Epithelial cell of prostate (primary cell): ENCODE data around the gene ACACA.
A peak's percentile ranks its signal among the peaks of the same experiment; 100 is the strongest.
"Not testable (repeated sequence)": the region's sequence is repeated elsewhere in the genome, so short reads cannot be mapped to it uniquely, and the experiment has no call there.

Source experiments
- DNase-seq: peaks from one replicate; pipeline ENCODE4 v3.0.0-alpha.2; 2011; ENCODE audit warnings: low read depth, low spot score
- H3K27ac ChIP-seq: fragments of 450-650 bp; 2 replicates; pipeline ENCODE4 v1.5.1; 2017; ENCODE audit warnings: mild to moderate bottlenecking

Gene ACACA

GRCh38 chr17:37356796-37357569, 49.7 kb downstream of the ACACA start:
- not testable (repeated sequence) for DNase-seq
- peak overlapping the region; percentile 94 for H3K27ac ChIP-seq

DNA sequence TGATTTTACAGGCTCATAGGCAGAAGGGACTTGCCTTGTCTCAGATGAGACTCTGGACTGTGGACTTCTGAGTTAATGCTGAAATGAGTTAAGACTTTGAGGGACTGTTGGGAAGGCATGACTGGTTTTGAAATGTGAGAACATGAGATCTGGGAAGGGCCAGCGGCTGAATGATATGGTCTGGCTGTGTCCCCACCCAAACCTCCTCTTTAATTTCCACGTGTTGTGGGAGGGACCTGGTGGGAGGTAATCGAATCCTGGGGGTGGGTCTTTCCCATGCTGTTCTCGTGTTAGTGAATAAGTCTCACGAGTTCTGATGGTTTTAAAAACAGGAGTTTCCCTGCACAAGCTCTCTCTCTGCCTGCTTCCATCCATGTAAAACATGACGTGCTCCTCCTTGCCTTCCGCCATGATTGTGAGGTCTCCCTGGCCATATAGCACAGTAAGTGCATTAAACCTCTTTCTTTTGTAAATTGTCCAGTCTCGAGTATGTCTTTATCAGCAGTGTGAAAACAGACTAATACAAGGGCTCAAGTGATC, 59.7 kb downstream of the ACACA start:
- H3K27ac ChIP-seq, DNase-seq: not testable (repeated sequence)

GRCh38 chr17:37344519-37344918, 62.1 kb downstream of the ACACA start:
- DNase-seq: no peak
- no peak overlapping the region for H3K27ac ChIP-seq

GRCh38 chr17:37342589-37342988, 64.0 kb downstream of the ACACA start:
- H3K27ac ChIP-seq: no peak overlapping the region
- DNase-seq: no peak

DNA sequence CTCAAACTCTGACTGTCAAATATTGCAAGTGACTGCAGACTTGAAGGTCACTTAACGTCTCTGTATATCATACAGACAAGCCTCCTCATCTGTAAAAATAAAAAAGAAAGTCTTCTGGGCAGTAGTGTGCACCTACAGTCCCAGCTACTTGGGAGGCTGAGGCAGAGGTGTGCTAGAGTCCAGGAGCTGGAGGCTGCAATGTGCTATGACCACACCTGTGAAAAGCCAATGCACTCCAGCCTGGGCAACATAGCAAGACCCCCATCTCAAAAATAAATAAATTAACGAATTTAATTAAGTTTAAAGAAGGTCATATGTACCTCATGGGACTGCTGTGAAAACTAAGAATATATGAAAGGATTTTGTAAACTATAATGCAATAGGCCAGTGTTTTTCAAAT, 65.8 kb downstream of the ACACA start:
- DNase-seq: no peak
- no peak overlapping the region for H3K27ac ChIP-seq

DNA sequence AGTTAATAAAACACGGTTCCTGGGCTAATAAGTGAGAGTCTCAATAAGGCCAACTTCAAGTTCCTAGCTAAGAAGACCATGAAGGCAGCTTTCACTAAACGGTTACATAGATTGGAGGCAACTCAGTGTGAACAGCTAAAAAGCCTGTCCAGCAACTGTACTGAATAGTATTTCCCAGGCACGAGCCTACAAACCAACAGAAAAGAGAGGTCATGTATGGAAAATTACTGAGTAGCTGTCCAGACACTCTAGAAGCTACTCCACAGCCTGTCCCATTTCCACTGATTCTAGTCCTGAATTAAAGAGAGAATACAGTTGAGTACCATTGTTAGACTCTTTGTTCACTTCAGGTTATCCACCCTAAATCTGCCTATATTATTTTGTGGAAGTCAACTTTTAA, 67.3 kb downstream of the ACACA start:
- no peak overlapping the region for H3K27ac ChIP-seq
- no peak for DNase-seq

DNA sequence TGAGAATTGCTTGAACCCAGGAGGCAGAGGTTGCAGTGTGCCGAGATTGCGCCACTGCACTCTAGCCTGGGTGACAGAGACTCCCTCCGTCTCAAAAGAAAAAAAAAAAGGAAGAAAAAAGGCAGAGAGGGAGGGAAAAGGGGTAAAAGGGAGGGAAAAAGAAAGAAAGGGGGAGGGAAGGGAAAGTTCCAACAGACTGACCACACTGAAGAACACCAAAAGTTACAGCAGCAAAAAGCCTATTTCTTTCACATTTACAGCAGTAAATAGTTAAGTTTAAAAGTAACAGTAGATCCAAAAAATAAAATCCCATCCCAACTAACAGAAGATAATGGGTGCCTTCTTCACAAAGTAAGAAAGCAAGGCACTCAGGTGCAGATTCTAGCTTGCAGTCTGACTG, 67.8 kb downstream of the ACACA start:
- no peak overlapping the region for H3K27ac ChIP-seq
- DNase-seq: no peak

DNA sequence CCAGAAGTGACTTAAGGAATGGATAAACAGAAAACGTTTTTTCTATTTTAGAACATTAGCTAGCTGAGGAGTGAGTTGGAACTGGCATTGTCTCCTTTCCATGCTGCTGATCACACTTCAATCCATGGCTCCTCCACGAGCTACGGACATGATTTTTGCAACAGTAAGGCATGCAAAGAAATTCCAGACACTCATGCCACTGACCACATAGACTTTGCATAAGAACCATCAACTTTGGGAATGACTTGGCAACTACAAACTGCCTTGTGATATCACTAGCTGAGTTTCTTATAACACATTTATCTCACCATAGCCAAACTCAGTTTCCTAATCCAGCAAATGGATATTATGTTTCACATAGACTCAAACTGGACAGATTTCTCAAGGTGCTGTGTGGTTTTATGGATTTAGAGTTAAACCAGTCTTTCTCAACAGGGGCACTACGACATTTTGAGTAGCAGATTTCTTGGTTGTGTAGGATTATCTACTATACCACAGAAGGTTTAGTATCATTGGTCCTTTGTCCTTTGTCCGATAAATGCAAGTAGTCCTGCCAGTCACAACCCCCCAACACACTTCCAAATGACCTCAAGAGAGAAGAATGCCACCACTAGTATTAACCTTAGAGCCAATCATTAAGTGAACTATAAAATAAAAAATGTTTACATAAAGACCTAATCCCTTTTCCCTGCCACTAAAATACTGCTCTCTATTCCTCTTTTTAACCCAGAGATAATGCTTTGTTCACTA, 79.1 kb downstream of the ACACA start:
- no peak overlapping the region for H3K27ac ChIP-seq
- no peak for DNase-seq

DNA sequence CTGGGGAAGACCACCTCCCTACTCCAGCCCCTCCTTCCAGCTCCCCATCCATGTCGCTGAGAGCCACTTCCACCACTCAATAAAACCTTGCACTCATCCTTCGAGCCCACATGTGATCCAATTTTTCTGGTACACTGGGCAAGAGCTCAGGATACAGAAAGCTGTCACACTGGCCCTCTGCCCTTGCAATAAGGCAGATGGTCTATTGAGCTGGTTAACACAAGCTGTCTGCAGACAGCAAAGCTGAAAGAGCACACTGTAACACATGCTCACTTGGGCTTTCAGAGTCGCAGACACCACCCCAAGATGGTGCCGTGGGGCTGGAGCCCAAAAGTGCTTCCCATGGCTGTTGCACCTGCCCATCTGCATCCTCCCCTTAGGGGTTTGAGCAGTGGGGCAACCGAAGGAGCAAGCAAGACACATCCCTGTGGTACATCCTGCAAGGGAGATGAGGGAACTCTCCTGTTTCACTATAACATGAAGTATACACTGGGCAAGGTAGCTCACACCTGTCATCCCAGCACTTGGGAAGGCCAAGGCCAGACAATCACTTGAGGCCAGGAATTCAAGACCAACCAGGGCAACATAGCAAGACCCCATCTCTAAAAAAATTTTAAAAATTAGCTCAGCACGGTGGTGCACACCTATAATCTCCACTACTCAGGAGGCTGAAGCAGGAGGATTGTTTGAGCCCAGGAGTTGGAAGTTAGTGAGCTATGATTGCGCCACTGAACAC, 83.6 kb downstream of the ACACA start:
- no peak overlapping the region for H3K27ac ChIP-seq

DNA sequence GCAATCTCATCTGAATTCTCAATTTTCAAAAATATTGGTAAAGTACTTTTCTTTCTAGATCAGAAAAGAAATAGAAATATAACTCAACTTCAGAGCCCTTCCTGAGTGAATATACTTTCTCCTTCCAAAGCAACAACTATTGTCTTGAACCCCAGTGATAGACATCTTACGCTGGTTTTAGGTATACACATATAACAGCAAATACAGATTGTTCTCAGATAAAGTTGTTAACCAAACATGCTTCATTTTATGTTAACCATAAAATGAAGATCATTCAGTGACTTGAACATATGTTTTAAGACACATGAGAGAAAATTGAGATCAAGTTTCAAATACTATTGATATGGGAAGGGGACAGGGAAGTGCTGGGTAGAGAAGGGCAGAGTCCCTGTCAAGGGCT, 84.5 kb downstream of the ACACA start:
- no peak for DNase-seq

More for the DNA sequence above, 83.6 kb downstream of the ACACA start:
- no peak for DNase-seq

DNA sequence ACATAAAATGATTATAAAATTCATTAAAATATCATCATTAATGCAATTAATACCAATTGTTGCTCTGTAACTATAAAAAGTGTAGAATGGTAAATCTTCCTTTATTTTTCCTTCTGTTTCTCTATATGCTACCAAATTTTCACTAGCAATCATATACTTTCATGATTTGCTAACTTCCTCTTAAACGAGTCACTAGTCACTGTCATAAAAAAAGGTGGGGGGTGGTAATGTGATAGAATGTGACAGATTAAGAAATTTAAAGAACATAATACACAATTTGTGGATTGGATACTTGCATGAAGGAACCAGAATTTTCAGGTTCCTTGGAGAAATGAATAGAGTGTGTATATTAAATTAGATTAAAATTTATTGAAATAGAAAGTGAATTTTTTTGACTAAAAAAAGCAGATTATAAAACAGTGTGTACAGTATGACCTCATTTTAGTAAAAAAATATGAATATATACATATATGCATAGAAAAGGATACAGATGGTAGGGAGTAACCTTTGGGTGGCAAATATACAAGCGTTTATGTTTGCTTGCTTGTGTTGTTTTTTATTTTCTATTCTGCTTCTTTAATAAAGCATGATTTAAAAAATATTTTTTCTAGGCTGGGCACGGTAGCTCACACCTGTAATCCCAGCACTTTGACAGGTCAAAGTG, 87.6 kb downstream of the ACACA start:
- H3K27ac ChIP-seq: no peak overlapping the region
- DNase-seq: no peak

More for the DNA sequence above, 84.5 kb downstream of the ACACA start:
- no peak overlapping the region for H3K27ac ChIP-seq

GRCh38 chr17:37317867-37318266, 88.8 kb downstream of the ACACA start:
- DNase-seq: no peak
- H3K27ac ChIP-seq: no peak overlapping the region

DNA sequence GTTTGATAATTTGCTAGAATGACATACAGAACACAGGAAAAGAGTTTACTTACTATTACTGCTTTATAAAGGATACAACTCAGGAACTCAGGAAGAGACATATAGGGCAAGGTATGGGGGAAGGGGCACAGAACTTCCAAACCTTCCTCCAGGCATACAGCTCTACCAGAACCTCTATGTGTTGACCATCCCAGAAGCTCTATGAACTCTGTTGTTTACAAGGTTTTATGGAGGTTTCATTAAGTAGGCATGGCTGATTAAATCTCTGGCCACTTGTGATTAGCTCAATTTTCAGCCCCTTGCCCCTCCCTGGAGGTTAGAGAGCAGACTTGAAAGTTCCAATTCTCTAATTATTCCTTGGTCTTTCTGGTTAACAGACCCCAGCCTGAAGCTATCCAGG, 91.0 kb downstream of the ACACA start:
- no peak for DNase-seq
- no peak overlapping the region for H3K27ac ChIP-seq

- no peak for DNase-seq
These were observed 94.3 kb downstream of the ACACA start for GRCh38 chr17:37312137-37312923.

DNA sequence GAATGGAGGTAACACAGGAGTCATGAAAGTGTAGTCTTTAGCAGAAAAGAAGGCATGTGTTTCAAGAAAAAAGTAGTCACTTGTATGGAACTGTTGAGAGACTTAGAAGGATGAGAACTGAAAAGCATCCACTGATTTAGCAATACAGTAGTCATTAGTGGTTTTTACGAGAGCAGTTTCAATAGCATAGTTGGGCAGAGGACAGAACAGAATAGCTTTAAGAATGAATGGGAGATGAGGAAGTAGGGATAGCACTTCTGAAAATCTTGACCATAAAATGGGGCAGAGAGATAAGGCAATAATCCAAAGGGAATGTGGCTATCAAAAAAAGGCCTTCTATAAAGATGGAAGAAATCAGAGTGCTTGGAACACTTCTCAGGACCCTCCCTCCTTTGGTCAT, 95.7 kb downstream of the ACACA start:
- no peak overlapping the region for H3K27ac ChIP-seq
- no peak for DNase-seq

More at GRCh38 chr17:37312137-37312923, 94.3 kb downstream of the ACACA start:
- H3K27ac ChIP-seq: no peak overlapping the region

DNA sequence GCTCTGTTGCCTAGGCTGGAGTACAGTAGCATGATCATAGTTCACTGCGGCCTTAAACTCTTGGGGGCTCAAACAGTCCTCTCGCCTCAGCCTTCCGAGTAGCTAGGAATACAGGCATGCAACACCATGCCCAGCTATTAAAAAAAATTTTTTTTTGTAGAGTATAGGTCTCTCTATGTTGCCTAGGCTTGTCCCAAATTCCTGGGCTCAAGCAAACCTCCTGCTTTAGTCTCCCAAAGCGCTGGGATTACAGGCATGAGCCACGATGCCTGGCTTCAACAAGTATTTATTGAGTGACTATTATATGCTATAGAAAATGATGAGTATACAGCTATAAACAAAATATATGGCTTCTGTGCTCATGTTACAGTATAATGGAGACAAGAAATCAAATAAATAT, 97.6 kb downstream of the ACACA start:
- no peak for DNase-seq
- peak overlapping the region; percentile 28 for H3K27ac ChIP-seq

DNA sequence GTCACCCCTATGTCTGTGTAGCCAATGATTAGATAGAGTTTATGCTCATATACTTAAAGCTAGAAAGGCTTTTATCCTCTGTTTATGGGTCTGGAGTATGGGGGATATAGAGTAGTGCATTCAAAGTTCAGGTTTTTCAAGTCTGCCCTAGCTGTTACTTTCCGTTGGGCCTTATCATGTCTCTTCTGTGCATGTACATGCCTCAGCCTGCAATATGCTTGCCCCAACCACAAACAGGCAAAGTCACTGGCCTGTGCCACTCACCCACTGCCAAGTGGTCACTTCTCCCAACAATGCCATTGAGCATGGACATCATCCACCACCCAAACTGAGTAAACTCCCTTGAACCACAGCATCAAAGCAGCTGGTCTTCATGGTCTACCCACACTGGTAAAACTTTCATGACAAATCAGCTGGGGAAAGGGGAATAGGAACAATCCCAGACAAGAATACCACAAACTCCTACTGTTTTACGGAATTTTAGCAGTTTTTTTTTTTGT, 101.2 kb downstream of the ACACA start:
- peak; percentile 56 for DNase-seq
- no peak overlapping the region for H3K27ac ChIP-seq

DNA sequence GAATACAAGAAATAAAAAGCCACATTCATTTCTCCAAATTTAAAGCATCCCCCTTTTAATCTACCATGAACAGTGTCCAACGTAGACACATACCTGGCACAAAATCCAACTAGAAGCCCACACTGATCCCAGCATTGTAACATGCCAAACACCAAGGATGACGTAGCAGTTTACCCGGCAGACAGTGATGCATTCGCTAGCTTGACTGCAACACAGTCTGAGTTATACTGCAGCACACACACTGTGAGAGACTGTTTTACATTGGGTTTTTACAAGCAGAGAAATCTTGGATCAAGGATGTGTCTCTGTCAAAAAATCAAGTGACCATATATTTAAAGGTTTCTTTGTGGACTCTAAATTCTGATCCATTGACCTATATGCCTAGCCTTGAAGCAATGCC, 105.3 kb downstream of the ACACA start:
- peak overlapping the region; percentile 48 for H3K27ac ChIP-seq
- peak; percentile 18 for DNase-seq

- no peak for DNase-seq
- peak overlapping the region; percentile 48 for H3K27ac ChIP-seq
These were observed 106.0 kb downstream of the ACACA start for GRCh38 chr17:37300683-37301082.
